GM13977 (cell line): ENCODE measurements around the gene IL36G.

Experiments used
- DNase-seq: peaks from one replicate; pipeline ENCODE4 v3.0.0; 2012; ENCODE audit warnings: low spot score
- in situ Hi-C: fragments of 300-500 bp; cut with MboI; formaldehyde crosslinking; loops from one replicate; pipeline ENCODE4 v1.12.0; 2022; ENCODE audit warnings: low sequenced_read_pairs, low pct_unique_long_range_greater_than_20kb, mixed read lengths, inconsistent platforms; ENCODE audit not compliant: unreplicated experiment
- TF ChIP-seq, protein P1 (sequence below): IDR thresholded peaks from 2 replicates; pipeline ENCODE4 v1.5.1; 2012; ENCODE audit warnings: mild to moderate bottlenecking, control low read depth; ENCODE audit not compliant: insufficient read depth; ENCODE audit errors: extremely low read depth, missing control alignments

The IL36G gene

DNA sequence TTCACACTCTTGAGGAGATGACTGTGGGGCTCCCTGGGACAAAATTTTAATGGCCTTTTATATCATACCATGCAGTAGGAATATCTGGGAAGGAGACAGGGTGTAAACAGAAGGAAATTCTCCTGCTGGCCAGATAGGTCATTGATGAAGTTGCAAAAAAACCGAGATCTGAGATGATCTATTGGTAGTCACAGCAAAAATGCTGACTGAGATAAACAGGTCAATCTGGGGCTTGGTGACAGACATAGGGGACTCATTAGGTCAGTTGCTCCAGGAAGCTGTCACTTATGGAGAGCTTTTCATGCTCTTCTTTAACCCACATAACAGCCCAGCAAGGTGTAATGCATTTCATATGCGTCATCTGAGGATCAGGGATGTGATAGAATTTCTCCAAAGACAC, 24.9 kb downstream of the IL36G start:
- in situ Hi-C loops, result no loop called here
- DNase-seq, result no peak
- TF ChIP-seq, protein P1, sequence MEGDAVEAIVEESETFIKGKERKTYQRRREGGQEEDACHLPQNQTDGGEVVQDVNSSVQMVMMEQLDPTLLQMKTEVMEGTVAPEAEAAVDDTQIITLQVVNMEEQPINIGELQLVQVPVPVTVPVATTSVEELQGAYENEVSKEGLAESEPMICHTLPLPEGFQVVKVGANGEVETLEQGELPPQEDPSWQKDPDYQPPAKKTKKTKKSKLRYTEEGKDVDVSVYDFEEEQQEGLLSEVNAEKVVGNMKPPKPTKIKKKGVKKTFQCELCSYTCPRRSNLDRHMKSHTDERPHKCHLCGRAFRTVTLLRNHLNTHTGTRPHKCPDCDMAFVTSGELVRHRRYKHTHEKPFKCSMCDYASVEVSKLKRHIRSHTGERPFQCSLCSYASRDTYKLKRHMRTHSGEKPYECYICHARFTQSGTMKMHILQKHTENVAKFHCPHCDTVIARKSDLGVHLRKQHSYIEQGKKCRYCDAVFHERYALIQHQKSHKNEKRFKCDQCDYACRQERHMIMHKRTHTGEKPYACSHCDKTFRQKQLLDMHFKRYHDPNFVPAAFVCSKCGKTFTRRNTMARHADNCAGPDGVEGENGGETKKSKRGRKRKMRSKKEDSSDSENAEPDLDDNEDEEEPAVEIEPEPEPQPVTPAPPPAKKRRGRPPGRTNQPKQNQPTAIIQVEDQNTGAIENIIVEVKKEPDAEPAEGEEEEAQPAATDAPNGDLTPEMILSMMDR, result no peak

DNA sequence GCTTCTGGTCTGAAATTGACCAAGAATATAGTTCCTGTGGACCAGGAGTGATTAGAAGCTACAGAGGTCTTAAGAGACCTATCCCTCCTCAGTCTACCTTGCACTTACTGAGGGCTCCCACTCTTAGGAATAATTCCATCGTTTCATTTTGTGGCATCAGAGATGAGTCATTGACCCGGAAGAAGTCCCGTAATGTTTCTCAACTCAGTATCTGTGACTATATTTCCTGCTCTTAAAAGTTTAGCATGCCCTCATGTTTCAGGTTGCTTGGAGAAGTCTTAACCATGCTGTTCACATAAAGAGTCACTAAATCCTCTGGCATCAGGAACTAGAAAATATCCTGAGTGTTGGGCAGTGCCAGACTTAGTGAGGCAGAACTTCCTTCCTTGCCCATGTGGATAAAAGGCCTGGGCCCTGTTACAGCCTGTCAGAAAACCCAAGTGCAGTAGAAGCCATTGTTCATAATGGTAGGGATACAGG, 27.3 kb downstream of the IL36G start, which contains the start of gene IL36A:
Gene IL36A, plus strand, starts transcription at position 430 of the 480 bp plus-strand sequence. CDS start 413 bp downstream, outside the sequence.
- in situ Hi-C loops, result no loop called here
- DNase-seq, result no peak
- TF ChIP-seq, protein P1, result no peak

DNA sequence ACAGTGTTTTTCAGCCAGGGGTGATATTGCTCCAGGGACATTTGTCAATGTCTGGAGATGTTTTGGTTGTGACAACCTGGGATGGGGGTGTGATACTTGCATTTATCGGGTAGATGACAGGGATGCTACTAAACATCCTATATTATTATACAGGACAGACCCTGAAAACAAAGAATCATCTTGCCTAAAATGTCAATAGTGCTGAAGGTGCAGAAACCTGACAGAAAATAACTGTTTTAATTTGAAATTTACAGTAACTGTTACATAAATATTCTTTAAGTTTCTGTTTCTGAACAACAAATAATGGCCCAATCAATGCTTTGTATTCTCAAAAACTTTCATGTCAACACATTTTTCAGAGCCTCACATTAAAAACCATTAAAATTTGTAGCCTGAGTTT, 29.4 kb downstream of the IL36G start:
- TF ChIP-seq, protein P1, result no peak
- in situ Hi-C loops, result no loop called here
- DNase-seq, result no peak

DNA sequence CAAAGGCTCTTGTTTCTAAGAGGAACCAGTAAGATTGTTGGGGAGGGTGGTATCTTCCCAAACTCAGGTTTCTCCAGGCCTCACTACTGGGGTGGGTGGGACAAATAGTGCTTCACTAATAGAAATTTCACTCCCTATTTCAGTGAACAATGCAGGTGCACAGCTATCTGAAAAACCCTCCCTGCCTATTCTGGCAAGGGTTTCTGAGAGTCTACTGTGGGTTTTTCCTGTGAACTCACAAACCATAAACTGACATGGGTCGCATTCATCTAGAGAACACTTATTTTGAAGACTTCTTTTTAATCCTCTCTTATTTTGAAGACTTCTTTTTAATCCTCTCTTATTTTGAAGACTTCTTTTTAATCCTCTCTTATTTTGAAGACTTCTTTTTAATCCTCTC, 31.8 kb downstream of the IL36G start:
- no peak for DNase-seq
- TF ChIP-seq, protein P1, result no peak
- in situ Hi-C loops, result no loop called here

DNA sequence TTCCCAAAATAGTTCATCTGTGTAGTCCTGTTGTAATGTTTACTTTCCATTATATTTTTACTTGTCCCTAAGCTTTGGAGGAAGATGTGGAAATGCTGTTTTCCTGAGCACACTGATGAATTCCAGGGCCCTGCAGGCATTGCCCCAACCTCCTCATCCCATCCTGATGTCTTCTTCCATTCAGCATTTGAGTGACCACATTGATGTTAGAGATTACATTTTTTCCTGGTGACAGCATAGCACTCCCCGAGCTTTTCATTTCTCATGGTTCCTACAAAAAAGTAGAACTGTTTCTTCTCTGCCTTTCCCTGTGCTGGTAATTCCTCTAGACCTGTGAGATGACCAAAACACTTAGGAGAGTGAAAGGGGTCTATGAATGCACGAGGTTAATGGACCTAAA, 32.3 kb downstream of the IL36G start:
- TF ChIP-seq, protein P1, result no peak
- DNase-seq, result no peak
- in situ Hi-C loops, result no loop called here

DNA sequence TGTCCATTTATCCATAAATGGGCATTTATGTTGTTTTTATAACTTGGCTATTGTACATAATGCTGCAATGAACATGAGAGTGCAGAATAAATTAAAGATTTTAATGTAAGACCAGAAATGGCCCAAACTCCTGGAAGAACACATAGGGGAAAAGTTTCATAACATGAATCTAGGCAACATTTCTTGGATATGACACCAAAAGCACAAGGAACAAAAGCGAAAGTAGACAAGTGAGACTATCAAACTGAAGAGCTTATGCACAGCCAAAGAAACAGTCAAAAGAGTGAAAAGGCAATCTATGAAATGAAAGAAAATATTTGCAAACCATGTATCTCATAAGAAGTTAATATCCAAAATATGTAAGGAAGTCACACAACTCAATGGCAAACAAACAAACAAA, 33.3 kb downstream of the IL36G start:
- in situ Hi-C loops, result no loop called here
- DNase-seq, result no peak
- TF ChIP-seq, protein P1, result no peak
